Transverse colon (tissue), 4 donors: ENCODE results near the gene MACC1. TPM values are rescaled to one million over a fixed set of nuclear protein-coding genes. Genes with fewer than 3 reads are reported as not detected.
A peak's percentile ranks its signal among the peaks of the same experiment; 100 is the strongest.

Source experiments
- DNase-seq: peaks from one replicate; pipeline ENCODE4 v3.0.0-alpha.2; 2019
- H3K27ac ChIP-seq, 4 donors: fragments of 200-600 bp; sonication (generic); 2 replicates each; pipeline ENCODE4 v1.5.1; 2016 to 2018; ENCODE audit warnings: inconsistent platforms in 4 of 4
- H3K27me3 ChIP-seq: fragments of 200-600 bp; sonication (generic); 2 replicates; pipeline ENCODE4 v1.5.1; 2017; ENCODE audit warnings: inconsistent platforms
- H3K36me3 ChIP-seq, 4 donors: fragments of 200-600 bp; sonication (generic); 2 replicates each; pipeline ENCODE4 v1.5.1; 2017 to 2019; ENCODE audit warnings: inconsistent platforms in 4 of 4
- H3K4me1 ChIP-seq, 4 donors: fragments of 200-600 bp; sonication (generic); 2 replicates each; pipeline ENCODE4 v1.5.1; 2017 to 2020; ENCODE audit warnings: inconsistent platforms in 4 of 4
- H3K4me3 ChIP-seq, 4 donors: fragments of 200-600 bp; sonication (generic); 1 replicate in 1 of 4; 2 replicates in 3 of 4; pipeline versions ENCODE4 v1.5.1 to v1.6.1; 2017 to 2019; ENCODE audit warnings: inconsistent platforms in 4 of 4
- H3K9me3 ChIP-seq, 2 donors: fragments of 200-600 bp; sonication (generic); 2 replicates each; pipeline ENCODE4 v1.5.1; 2017 to 2019; ENCODE audit warnings: inconsistent platforms in 2 of 2
- CTCF ChIP-seq, 5 experiments: fragments of 200-600 bp in 3 of 5; fragments of 450-650 bp in 2 of 5; sonication (generic) in 3 of 5; IDR thresholded peaks; 1 replicate in 2 of 5; 2 replicates in 3 of 5; pipeline ENCODE4 v1.5.1; 2016 to 2017; ENCODE audit warnings: antibody characterized with exemption in 5 of 5, inconsistent platforms in 3 of 5, mild to moderate bottlenecking in 2 of 5, moderate library complexity in 1 of 5
- EP300 ChIP-seq: sonication (generic); formaldehyde crosslinking; IDR thresholded peaks from one replicate; pipeline ENCODE4 v1.6.1; 2017; ENCODE audit warnings: antibody characterized with exemption, low read depth
- POLR2A ChIP-seq: fragments of 450-650 bp; IDR thresholded peaks from one replicate; pipeline ENCODE4 v1.6.1; 2016; ENCODE audit warnings: antibody characterized with exemption, mild to moderate bottlenecking, moderate library complexity
- POLR2AphosphoS5 ChIP-seq, 3 donors: sonication (generic); formaldehyde crosslinking; IDR thresholded peaks; one replicate each; pipeline ENCODE4 v1.6.1; 2016; ENCODE audit warnings: antibody characterized with exemption in 3 of 3
- WGBS, 2 donors: methylation state at CpG; one replicate each; pipeline ENCODE4 v1.1.5; 2018; ENCODE audit warnings: low coverage in 1 of 2; 5-methylcytosine and 5-hydroxymethylcytosine counted together
- in situ Hi-C, 4 donors: fragments of 200-750 bp; cut with MboI; loops; one replicate each; pipeline versions ENCODE4 v1.15.0 to v1.15.1; 2017; ENCODE audit warnings: low sequenced_read_pairs in 3 of 4, low pct_ligation_motif_present in 1 of 4, low pct_unique_long_range_greater_than_20kb in 1 of 4
- intact Hi-C: fragments of 100-400 bp; cut with DNase I; formaldehyde crosslinking; loops from one replicate; pipeline ENCODE4 v1.15.1; 2023; ENCODE audit warnings: low total_unique reads
- total RNA-seq, 4 donors: library from RNA; depleted of rRNA; stranded (reverse); fragments of >200 nt; gene quantifications; one replicate each; pipeline ENCODE4 v1.1.0, GENCODE V29; 2016

MACC1 gene
- total RNA-seq, 4 donors from 2014 or later, result 5.2 to 9.8 (median 7.2) TPM

GRCh38 chr7:20111821-20112542, 105.2 kb downstream of the MACC1 start:
- intact Hi-C loops (no loop called here), in situ Hi-C loops (no loop called here)
- no peaks in the 10 kb centered on the region for H3K27me3 ChIP-seq
- no peak for DNase-seq
- 55 to 56% methylated on average over 2 of the region's 2 CpGs for WGBS, 2 donors
- TF ChIP-seq CTCF (IDR thresholded peaks at IDR 0.05) (no peak), EP300 (no peak), POLR2A (no peak), POLR2AphosphoS5 (IDR thresholded peaks at IDR 0.05) (no peak)
- H3K36me3 ChIP-seq, result no peaks in the 10 kb centered on the region
- H3K4me3 ChIP-seq, result no peak overlapping the region
- H3K27ac ChIP-seq, result peak overlapping the region in 1 of 4 donors; percentile 63
- peaks cover 0 to 32% (median 15%) of the 10 kb centered on the region in 4 donors for H3K4me1 ChIP-seq
- no peaks in the 10 kb centered on the region for H3K9me3 ChIP-seq

- WGBS, 2 donors, result 27 to 29% methylated on average over 3 of the region's 3 CpGs
- Histone ChIP-seq H3K9me3 (no peaks in the 10 kb centered on the region), H3K36me3 (no peaks in the 10 kb centered on the region), H3K4me1 (peaks cover 0 to 21% (median 8%) of the 10 kb centered on the region in 4 donors), H3K4me3 (no peak overlapping the region), H3K27me3 (no peaks in the 10 kb centered on the region), H3K27ac (peak overlapping the region in 3 of 4 donors; percentile 36 to 58 (median 50))
- in situ Hi-C loops, result no loop called here
- no peak for DNase-seq
- TF ChIP-seq EP300 (no peak), CTCF (IDR thresholded peaks at IDR 0.05) (no peak), POLR2A (no peak), POLR2AphosphoS5 (IDR thresholded peaks at IDR 0.05) (no peak)
- intact Hi-C loops, result no loop called here
Observed at GRCh38 chr7:20107582-20107981, 109.6 kb downstream of the MACC1 start.

GRCh38 chr7:20104696-20105095, 112.5 kb downstream of the MACC1 start:
- H3K36me3 ChIP-seq, result no peaks in the 10 kb centered on the region
- intact Hi-C loops, result no loop called here
- no peak for TF ChIP-seq POLR2AphosphoS5 (IDR thresholded peaks at IDR 0.05)
- no peak for TF ChIP-seq CTCF (IDR thresholded peaks at IDR 0.05)
- TF ChIP-seq POLR2A, result no peak
- TF ChIP-seq EP300, result no peak
- H3K27me3 ChIP-seq, result no peaks in the 10 kb centered on the region
- no peaks in the 10 kb centered on the region for H3K9me3 ChIP-seq
- 73 to 82% methylated on average over 1 of the region's 1 CpG for WGBS, 2 donors
- no peak for DNase-seq
- no peak overlapping the region for H3K27ac ChIP-seq
- no peak overlapping the region for H3K4me3 ChIP-seq
- in situ Hi-C loops, result no loop called here
- peaks cover 0 to 11% (median 4%) of the 10 kb centered on the region in 4 donors for H3K4me1 ChIP-seq

- in situ Hi-C loops, result no loop called here
- no peak for TF ChIP-seq POLR2A
- no peak for TF ChIP-seq EP300
- no peak for TF ChIP-seq POLR2AphosphoS5 (IDR thresholded peaks at IDR 0.05)
- TF ChIP-seq CTCF (IDR thresholded peaks at IDR 0.05), result no peak
- 0 to 78% methylated on average over 1 of the region's 1 CpG for WGBS, 2 donors
Observed at GRCh38 chr7:20102982-20103381, 114.2 kb downstream of the MACC1 start.

More at GRCh38 chr7:20102982-20103381, 114.2 kb downstream of the MACC1 start:
- H3K27ac ChIP-seq, result no peak overlapping the region
- intact Hi-C loops, result no loop called here
- H3K9me3 ChIP-seq, result no peaks in the 10 kb centered on the region
- H3K36me3 ChIP-seq, result no peaks in the 10 kb centered on the region
- no peaks in the 10 kb centered on the region for H3K27me3 ChIP-seq
- H3K4me1 ChIP-seq, result peaks cover 0 to 9% (median 4%) of the 10 kb centered on the region in 4 donors
- no peak for DNase-seq
- H3K4me3 ChIP-seq, result no peak overlapping the region
